A549 treated with AZD9567 at 1 μM for 4 hours (cell line): ENCODE measurements around the gene SLC17A4. TPM values are rescaled to one million over a fixed set of nuclear protein-coding genes. Genes with fewer than 3 reads are reported as not detected.

Source experiments
- total RNA-seq: library from RNA; stranded (reverse); fragments of 200-300 nt; extraction: Qiagen RNA extraction; gene quantifications from 5 replicates; pipeline ENCODE4 v1.2.3, GENCODE V29; 2022; ENCODE audit not compliant: insufficient read depth

SLC17A4 gene
- total RNA-seq = not detected in 5 replicates

GRCh38 chr6:25754535-25754934 lies at the start of gene SLC17A4:
Gene SLC17A4 (plus strand): TSS chr6:25754742. CDS start chr6:25761963, 7,221 bp downstream.

Other genes starting within 250 kb of the SLC17A4 start
- 0.12 to 0.23 TPM (median 0.16 TPM) in 4 of 5 replicates, not detected in the other for gene SCGN, start 102.5 kb upstream of the SLC17A4 start, total RNA-seq
- not detected in 5 replicates for gene SLC17A1, start 77.3 kb downstream of the SLC17A4 start, total RNA-seq
- gene SLC17A3, start 119.5 kb downstream of the SLC17A4 start, total RNA-seq = 0.89 to 1.0 TPM (median 0.98 TPM) in 4 of 5 replicates, not detected in the other
- not detected in 5 replicates for gene SLC17A2, start 175.9 kb downstream of the SLC17A4 start, total RNA-seq
- gene TRIM38, start 208.1 kb downstream of the SLC17A4 start, total RNA-seq = 1.3 to 1.7 TPM (median 1.5 TPM) in 5 replicates